Skin epidermis (tissue), 12 donors: ENCODE measurements around the gene MRPS23.

Experiments
- H3K27ac ChIP-seq, 21 experiments: fragments of 200-600 bp; sonication (generic) in 11 of 21; one replicate each; pipeline ENCODE4 v1.5.0; 2020; ENCODE audit warnings: mild to moderate bottlenecking in 3 of 21, inconsistent platforms in 2 of 21, moderate library complexity in 2 of 21
- H3K4me3 ChIP-seq, 7 experiments: fragments of 200-600 bp; sonication (generic) in 2 of 7; one replicate each; pipeline ENCODE4 v1.5.0; 2020; ENCODE audit warnings: inconsistent platforms in 2 of 7, mild to moderate bottlenecking in 2 of 7, moderate library complexity in 1 of 7

MRPS23 gene

DNA sequence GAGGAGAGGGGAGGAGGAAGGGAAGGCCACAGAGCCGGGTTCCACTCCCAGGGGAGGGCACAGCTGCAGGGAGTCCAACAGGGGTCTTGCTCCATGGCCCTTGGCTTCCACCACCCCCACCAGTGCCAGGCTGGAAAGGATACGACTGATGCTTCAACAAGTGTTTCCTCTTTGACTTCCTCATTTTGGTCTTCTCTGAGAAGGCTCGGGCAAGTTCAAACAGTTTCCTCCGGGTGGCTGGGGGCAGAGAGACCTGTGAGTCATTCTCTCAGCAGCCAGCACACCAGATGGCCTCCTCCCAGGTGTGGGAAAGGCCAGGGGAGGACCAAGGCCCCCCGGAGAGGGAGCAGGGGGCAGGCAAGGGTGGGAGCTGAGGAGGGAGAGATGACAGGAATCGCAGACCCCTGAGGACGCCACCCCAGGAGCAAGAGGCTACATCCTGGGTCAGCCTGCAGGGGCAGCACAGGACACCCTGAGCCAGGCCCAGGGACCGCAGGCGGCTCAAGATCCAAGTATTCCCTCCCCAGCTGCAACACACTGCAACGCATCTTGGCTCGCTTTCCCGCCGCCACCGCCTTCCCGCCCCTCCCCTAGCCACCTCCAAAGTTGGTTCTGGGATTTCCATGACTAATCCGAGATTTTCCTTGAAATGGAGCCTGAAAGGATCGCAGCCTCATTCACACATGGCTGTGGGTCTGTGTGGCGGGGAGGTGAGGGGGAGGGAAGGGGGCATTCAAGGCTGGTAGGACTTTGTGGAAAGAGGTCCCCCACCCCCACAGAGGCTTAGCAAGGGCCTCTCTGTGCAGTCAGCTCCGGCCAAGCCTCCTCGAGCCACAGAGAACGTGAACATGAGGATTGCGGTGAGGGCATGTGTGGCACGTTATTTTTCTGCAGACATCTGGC lies 18.4 kb upstream of the MRPS23 start:
- Histone ChIP-seq H3K27ac (peak overlapping the region in 20 of 21 experiments; percentile 29 to 85 (median 70)), H3K4me3 (no peak overlapping the region)

DNA sequence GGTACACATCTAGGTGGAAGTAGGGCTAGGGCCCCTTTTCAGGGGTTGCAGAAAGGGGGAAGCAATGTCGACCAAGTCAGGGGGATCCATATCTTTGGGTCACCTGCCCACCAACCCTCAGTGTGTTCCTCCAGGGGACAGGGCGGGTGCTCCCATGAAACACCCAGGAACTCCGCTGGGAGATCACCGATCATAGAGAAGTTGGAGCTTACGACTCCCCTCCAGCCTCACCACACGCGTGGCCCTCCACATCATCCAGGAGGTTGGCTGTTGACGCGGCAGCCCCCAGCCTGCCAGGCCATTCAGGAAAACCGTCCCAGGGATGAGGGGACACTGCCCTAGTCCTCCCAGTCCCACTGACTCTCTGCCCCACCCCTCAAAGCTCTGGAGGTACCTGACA lies 17.3 kb upstream of the MRPS23 start:
- Histone ChIP-seq H3K4me3 (no peak overlapping the region), H3K27ac (peak overlapping the region in 15 of 21 experiments; percentile 54 to 85 (median 71))

DNA sequence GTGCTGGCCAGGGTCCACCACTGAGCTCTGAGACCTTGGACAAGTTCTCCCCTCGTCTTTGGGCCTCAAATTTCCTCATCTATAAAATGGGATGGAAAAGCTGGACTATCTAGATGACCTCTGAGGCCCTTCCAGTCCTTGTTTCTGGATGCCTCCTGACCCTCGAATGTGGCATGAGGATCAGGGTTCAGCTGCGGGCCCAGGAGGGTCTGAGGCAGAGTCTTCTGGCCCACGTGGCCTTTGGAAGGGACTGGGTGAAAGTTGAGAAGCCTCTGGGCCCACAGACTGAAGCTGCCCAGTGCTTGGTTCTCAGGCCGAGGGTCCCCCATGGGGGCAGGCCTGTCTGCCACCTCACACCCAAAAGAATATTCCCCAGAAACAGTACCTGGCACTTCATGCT lies 16.9 kb upstream of the MRPS23 start:
- Histone ChIP-seq H3K4me3 (no peak overlapping the region), H3K27ac (peak overlapping the region in 5 of 21 experiments; percentile 7 to 85 (median 75))

DNA sequence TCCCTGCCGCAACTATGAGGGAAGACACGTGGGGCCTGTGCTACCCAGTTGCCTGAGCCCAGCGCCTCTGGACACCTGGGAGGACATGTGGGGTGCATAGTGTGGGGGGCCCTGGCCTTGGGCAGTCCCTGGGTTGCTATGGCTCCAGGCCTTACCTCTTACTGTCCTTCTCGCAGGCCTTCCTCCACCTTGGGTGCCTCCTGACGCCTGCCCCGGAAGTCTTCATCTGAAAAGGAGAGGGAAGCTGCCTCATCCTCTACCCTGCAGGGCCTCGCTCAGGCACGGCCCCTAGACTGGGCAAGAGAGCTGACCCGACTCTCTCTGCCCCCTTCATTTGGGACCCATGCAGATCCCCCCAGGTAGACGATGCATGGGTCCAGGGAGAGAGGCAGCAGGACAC lies 16.5 kb upstream of the MRPS23 start:
- Histone ChIP-seq H3K4me3 (no peak overlapping the region), H3K27ac (peak overlapping the region in 1 of 21 experiments; percentile 7)

DNA sequence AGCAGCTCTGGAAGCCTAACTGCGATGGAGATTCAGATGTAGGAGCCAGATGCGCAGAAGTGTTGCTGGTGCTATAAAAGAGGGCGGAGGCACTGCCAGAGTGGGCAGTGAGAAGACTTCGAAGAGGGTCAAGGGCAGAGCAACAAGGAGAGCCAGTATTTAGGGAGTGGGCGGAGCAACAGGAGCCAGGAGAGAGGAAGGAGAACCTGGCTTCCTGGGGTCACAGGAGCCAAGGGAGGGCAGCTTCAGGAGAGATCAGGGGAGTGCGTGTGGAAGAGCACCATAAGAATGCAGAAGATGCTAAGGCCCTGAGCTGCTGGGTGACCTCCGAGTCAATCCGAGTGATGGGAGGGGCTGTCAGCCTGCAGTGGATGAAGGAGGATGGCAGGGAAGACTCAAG lies 14.4 kb upstream of the MRPS23 start:
- no peak overlapping the region for H3K27ac ChIP-seq
- no peak overlapping the region for H3K4me3 ChIP-seq

DNA sequence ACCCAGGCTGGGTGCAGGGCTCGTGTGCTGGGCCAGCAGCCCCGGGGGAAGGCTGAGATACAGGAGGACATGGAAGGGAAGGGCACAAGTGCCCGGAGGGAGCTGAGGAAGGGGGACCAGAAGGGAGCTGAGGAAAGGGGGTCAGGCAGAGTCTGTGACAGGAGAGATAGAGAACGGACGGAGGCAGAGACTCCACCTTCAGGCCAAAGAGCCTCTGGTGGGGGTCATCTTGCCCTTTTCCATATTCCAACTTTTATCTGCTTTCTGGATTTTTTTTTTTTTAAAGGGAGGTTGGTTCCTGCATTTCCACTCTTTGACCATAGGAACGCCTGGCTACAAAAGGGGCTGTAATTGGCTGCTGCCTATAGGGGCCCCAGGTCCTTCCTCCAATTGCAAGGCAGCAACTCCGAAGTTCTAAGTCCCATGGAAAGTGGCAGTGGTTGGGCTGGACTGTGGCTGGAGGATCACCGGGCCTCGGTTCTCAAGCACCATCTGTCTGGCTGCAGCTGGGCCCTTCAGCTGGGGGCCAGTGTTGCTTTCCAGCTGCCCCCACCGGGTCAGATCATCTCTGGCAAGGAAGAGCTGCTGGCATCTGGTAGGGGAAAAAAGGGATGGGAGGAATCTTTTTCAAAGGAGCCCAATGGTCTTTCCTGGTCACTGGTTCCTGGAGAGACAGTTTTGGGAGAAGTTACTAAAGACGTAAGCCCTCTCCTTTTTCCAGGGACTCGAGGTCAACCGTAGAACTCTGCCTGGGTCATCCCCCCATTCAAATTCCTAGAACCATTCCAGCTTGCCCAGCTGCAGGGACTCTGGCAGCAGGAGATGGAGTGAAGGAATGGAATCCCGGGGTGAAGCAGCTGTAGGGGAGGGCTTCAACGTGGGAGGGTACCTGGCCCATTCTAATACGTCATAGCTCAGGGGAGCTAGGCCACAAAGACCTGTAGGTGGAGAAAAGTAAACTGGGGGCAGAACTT lies 13.1 kb upstream of the MRPS23 start:
- Histone ChIP-seq H3K4me3 (no peak overlapping the region), H3K27ac (peak overlapping the region in 8 of 21 experiments; percentile 70 to 83 (median 76))

DNA sequence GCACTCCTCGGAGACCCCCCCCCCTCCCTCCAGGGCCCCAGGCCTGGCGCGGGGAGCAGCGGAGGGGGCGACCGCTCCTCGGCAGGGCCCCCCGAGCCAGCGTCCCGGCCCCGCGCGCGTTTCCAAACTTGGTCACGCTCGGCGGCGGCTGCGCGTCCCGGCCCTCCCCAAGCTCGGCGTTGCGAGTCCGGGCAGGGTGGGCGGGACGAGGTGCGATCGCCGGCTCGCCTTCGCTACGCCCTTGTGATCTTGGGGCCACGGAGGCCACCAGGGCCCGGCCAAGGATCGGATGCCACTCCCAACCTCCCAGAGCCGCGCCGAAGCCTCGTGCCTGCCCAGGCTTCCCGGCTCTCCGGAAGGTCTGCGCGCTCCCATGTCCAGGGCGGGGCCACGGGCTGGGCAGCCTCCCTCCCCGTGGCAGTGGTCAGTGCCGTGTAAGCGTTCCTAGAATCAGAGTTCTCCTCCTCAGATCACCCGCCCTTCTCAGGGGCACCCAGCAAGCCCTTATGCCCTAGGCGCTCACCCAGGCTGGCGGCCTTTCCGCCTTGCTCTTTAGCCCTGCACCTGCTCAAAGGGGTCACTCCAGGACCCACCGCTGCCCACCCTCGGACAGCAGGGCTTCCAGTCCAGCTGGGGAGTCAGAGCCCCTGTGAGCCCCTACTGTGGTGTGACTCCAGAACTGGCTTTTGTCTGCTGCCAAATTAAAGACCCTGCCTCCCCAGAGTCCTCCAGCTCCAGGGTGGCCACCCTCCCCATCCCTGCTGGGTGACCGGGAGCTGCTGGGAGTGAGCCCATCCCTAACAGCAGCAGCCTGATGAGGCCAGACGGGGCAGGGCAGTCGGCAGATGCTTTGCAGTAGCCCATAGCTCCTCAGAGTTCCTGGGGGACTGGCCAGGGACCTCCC lies 12.2 kb upstream of the MRPS23 start:
- peak overlapping the region; percentile 4 to 84 (median 72) for H3K27ac ChIP-seq
- peak overlapping the region; percentile 25 to 45 (median 40) for H3K4me3 ChIP-seq

DNA sequence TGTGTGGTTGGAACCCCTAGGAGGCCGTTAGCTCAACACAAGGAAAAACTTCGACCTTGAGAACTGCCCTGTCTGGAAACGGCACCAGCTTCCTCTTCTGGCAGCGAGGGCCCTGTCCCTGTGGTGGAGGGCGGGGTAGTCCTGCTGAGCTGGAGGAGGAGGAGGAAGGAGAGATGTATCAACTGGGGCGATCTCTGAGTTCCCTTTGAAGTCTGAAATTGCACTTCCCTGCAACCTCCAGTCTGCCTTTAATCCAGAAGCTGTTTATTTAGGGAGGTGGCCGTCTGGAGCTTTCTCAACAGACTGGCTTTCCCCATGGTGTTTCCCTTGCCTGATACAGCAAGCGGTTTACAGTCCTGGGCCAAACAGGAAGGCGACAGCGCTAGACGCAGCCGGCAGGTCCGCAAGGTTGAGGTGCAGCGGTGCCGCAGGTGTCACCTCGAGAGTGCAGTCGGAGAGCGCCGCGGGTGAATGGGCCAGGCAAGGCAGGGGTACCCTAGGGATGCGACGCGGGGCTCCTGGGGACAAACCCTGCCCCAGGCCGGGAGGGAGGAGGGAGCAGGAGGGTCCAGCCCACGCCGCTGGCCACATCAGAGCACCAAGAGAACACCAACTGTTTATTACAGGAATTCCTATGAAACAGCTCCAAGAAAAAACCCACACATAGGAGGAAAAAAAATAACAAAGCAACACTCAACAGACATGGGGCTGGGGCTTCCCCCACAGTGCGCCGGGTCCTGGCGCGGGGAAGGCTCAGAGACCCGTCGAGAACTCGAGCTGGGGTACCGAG lies 11.4 kb upstream of the MRPS23 start:
- H3K4me3 ChIP-seq = peak overlapping the region; percentile 25 to 45 (median 40)
- H3K27ac ChIP-seq = peak overlapping the region; percentile 14 to 84 (median 72)

DNA sequence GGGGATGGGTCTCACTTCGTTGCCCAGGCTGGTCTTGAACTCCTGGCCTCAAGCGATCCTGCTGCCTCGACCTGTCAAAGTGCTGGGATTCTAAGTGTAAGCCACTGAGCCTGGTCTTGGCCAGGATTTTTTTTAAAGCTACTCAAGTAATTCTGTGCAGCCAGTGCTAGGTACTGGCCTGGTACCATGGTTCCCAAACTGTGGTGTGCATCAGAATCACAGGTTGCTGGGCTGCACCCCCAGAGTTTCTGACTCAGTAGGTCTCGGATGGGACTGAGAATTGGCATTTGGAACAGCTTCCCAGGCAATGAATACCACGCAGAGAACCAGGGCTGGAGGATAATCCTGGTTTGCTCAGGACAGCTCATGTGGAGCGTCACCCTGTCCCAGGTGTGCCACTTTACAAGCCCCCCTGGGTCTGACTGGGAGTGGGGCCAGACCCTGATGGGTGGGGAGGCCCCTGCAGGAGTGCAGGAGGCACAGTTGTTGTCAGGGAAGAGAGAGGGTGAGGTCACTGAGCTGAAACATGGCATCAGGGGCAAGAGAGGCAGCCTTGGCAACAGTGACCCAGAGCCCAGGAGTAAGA lies 10.7 kb upstream of the MRPS23 start:
- H3K27ac ChIP-seq = peak overlapping the region in 17 of 21 experiments; percentile 19 to 84 (median 71)
- no peak overlapping the region for H3K4me3 ChIP-seq

DNA sequence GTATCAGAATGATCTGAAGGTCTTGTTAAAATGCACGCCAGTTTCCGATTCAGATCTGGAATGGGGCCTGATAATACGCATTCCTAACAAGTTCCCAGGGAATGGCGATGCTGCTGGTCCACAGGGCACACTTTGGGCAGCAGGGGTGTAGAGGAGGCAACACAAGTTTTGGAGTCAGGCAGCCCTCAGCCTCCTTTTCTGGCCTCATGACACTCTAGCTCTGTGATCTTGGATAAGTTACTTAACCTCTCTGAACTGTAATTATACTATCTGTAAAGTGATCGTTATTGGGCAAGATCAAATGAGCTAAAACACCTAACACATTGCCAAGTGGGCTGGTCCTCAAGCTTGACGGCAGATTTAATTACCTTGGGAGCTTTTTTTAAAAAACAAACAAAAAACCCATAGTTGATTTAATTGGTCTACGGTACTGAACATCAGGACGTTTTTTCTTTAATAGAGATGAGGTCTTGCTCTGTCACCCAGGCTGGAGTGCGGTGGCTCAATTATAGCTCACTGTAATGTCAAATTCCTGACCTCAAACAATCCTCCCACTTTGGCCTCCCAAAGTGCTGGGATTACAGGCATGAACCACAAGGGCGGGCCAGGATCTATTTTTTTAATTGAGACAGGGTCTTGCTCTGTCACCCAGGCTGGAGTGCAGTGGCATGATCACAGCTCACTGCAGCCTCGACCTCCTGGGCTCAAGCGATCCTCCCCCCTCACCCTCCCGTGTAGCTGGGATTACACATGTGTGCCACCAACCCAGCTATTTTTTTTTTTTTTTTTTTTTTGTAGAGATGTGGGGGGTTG lies 10.0 kb upstream of the MRPS23 start:
- Histone ChIP-seq H3K4me3 (no peak overlapping the region), H3K27ac (no peak overlapping the region)

DNA sequence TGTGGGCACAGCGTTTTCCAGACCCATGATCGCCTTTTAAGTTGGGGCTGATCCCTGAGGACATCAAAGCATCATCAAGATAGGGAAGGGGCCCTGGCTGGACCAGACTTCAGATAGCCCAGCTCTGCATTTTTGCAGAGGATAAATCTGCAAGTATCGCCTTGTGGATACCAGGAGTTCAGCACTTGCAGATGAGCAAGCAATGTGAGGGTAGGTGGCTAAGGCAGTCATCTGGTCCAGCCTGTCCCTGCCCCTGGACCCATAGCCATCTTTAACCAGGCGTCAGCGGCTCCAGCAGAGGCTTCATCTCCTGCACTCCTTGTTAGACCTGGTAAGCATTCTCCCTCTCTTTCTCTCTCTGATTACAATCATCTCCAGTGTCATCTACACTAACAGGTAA lies 9.0 kb upstream of the MRPS23 start:
- H3K27ac ChIP-seq = no peak overlapping the region
- no peak overlapping the region for H3K4me3 ChIP-seq

DNA sequence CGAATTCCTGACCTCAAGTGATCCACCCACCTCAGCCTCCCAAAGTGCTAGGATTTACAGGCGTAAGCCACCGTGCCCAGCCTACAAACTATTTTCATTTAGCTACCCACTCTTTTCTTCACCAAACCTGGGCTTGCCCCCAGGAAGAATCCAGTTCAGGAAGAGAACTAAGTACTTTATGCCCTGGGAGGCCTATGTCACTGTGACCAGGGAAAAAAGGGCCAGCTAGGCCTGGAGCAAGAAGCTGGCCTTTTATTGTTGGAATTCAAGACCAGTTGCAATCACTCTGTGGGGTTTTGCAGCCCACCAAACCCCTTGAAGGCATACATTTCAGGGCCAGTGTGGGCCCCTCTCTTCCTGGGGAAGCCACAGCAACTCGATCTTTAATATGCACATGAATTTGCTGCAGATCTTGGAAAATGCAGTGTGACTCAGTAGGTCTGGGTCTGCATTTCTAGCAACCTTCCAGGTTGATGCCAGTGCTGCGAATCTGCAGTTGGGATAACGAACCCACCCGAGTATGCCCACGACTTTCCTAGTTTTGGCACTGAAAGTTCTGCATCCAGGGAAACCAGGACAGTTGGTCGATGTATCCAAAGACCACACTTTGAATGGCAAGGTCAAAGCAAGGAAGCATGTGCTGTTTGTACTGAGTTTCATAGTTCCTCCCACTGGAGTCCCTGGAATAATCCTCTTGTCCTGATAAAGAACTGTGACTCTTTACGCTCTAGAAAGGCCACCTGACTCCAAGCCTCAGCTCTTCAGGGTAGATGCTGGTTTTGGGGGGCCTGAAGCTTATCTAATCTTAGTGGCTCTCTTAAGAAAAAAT lies 7.2 kb upstream of the MRPS23 start:
- Histone ChIP-seq H3K27ac (no peak overlapping the region), H3K4me3 (no peak overlapping the region)

DNA sequence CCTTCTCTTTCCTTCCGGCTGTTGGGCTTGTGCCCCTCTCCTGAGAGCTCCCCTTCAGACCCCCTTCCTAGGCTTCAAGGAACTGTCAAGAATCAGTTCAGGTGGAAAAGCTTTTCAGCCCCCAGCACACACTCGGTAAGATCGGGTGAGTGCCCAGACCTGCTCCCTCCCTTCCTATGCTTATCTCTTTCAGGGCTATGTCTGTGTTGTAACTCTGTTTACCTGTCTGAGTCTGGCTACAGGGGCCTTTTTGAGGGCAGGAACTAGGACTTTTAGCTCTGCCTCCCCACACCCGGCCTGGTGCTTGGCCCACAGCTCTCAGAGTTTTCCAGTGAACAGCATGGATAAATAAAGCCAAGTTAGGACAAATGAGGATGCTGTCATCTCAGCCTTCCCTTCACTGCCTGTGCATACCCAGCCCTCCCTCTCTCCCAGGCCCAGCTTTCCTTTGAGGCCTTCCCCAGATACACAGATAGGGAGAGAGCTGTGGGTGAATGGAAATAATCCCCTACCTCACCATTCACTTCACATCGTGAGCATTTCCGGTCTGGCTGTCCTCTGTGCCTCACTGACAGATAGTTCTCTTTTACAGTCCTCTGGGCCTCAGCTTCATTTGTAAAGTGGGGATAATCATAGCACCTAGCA lies 5.7 kb upstream of the MRPS23 start:
- H3K4me3 ChIP-seq = no peak overlapping the region
- no peak overlapping the region for H3K27ac ChIP-seq

DNA sequence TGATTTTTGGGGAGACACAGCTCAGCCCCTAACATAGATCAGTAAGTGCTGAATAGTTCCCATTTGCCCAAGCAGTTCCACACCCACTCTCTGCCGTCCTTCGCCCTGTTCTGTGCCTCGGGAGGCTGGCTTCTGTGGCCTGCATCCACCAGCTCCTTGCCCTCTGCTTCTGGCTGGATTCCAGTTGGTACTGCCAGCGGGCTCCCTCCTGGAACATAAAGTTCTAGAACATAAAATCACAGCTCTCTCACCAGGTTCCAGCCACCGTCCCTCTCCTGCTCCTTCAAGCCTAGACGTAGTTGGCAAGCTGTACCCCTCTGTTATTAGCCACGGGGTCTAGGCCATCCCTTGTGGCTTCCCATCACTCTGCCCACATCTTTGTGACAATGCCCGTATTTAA lies 3.9 kb upstream of the MRPS23 start:
- H3K27ac ChIP-seq = no peak overlapping the region

DNA sequence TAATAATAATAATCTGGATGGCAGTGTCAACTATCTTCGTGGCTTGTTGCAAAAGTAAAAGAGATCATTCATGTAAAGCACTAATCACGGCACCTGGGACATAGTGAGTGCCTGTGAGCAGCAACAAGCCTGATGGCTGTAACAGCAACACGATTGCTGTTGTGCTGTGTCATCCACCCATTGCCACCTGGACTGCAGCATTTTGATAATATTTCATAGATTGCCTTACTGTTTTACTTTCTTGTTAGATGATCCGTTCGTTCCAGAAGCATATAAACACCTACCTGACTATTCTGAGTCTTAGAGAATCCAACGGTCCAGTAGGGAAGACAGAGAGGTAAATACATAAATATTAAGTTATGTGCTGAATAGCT lies 3.1 kb upstream of the MRPS23 start:
- no peak overlapping the region for H3K27ac ChIP-seq
- no peak overlapping the region for H3K4me3 ChIP-seq

More for the DNA sequence above, 3.9 kb upstream of the MRPS23 start:
- H3K4me3 ChIP-seq = no peak overlapping the region
